ENCODE results near the gene ERC2. TPM values are rescaled to one million over a fixed set of nuclear protein-coding genes. Genes with fewer than 3 reads are reported as not detected.
"Not testable (repeated sequence)": the region's sequence is repeated elsewhere in the genome, so short reads cannot be mapped to it uniquely, and the experiment has no call there.

Gene ERC2
- total RNA-seq, 1 experiment from 2014 or later: 0.90 TPM

GRCh38 chr3:56268616-56269383 is 199.5 kb downstream of the ERC2 start:
- Histone ChIP-seq H3K4me1 (ENCODE audit: insufficient read depth, low read length, poor library complexity, severe bottlenecking) (no peaks in the 10 kb centered on the region), H3K27me3 (replicated peaks; ENCODE audit: insufficient read depth, low read depth, low read length, poor library complexity) (no peaks in the 10 kb centered on the region), H3K27ac (ENCODE audit: low read depth, low read length, poor library complexity, severe bottlenecking) (no peak overlapping the region), H3K36me3 (ENCODE audit: insufficient read depth, low read length, poor library complexity, severe bottlenecking) (no peaks in the 10 kb centered on the region), H3K4me3 (ENCODE audit: low read depth, low read length, poor library complexity, severe bottlenecking) (no peak overlapping the region), H3K9me3 (ENCODE audit: low read depth, low read length, poor library complexity, severe bottlenecking) (no peaks in the 10 kb centered on the region)
- intact Hi-C loops (cut with micrococcal nuclease; ENCODE audit: unreplicated experiment): no loop called here
- TF ChIP-seq EZH2 (IDR thresholded peaks at IDR 0.05; ENCODE audit: borderline replicate concordance, low read depth, low read length, poor library complexity, severe bottlenecking) (no peak), CTCF (conservative IDR thresholded peaks at IDR 0.05; ENCODE audit: low read depth, low read length) (no peak)
- POLR2A ChIA-PET (ENCODE audit: low non-redundant PET): no interaction called here
- CTCF ChIA-PET: no interaction called here
- DNase-seq (ENCODE audit: low spot score): no peak
- BruUV-seq (replicated peaks): no TSS peak

GRCh38 chr3:56261852-56262251 is 206.4 kb downstream of the ERC2 start:
- H3K27ac ChIP-seq (ENCODE audit: low read depth, low read length, poor library complexity, severe bottlenecking); H3K36me3 ChIP-seq (ENCODE audit: insufficient read depth, low read length, poor library complexity, severe bottlenecking); POLR2A ChIA-PET (ENCODE audit: low non-redundant PET); H3K4me3 ChIP-seq (ENCODE audit: low read depth, low read length, poor library complexity, severe bottlenecking); intact Hi-C loops (cut with micrococcal nuclease; ENCODE audit: unreplicated experiment); H3K27me3 ChIP-seq (replicated peaks; ENCODE audit: insufficient read depth, low read depth, low read length, poor library complexity); H3K9me3 ChIP-seq (ENCODE audit: low read depth, low read length, poor library complexity, severe bottlenecking); DNase-seq (ENCODE audit: low spot score); H3K4me1 ChIP-seq (ENCODE audit: insufficient read depth, low read length, poor library complexity, severe bottlenecking); BruUV-seq (replicated peaks): not testable (repeated sequence)
- CTCF ChIA-PET: interaction anchor here (0.6 kb wide), 1 partner anchor 297 kb away, joined by 3 read pairs; no protein-coding TSS in a partner anchor

DNA sequence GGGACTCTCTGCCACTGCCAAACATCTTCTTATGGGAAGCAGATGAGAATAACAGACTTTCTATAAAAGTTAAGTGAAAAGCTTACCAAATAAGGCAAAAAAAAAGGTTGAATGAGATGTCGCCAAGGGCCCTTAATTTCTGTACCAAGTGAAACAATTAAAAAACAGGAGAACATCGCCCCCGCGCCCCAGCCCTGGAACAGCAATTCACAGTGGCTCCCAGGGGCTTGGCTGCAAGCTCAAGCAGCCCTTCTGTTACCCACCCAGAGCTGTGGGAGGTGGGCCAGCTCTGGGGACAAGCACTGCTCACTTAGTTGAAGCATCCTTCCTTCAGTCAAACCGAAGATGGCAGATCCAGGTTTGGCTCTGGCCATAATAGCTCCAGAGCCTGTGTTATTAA is 208.0 kb downstream of the ERC2 start:
- no peaks in the 10 kb centered on the region for H3K36me3 ChIP-seq (ENCODE audit: insufficient read depth, low read length, poor library complexity, severe bottlenecking)
- H3K27ac ChIP-seq (ENCODE audit: low read depth, low read length, poor library complexity, severe bottlenecking): no peak overlapping the region
- no peaks in the 10 kb centered on the region for H3K27me3 ChIP-seq (replicated peaks; ENCODE audit: insufficient read depth, low read depth, low read length, poor library complexity)
- no peaks in the 10 kb centered on the region for H3K9me3 ChIP-seq (ENCODE audit: low read depth, low read length, poor library complexity, severe bottlenecking)
- no TSS peak for BruUV-seq (replicated peaks)
- H3K4me3 ChIP-seq (ENCODE audit: low read depth, low read length, poor library complexity, severe bottlenecking): no peak overlapping the region
- intact Hi-C loops (cut with micrococcal nuclease; ENCODE audit: unreplicated experiment): no loop called here
- H3K4me1 ChIP-seq (ENCODE audit: insufficient read depth, low read length, poor library complexity, severe bottlenecking): no peaks in the 10 kb centered on the region
- no peak for DNase-seq (ENCODE audit: low spot score)
- ChIA-PET POLR2A (ENCODE audit: low non-redundant PET) (no interaction called here), CTCF (no interaction called here)
- no peak for TF ChIP-seq CTCF (conservative IDR thresholded peaks at IDR 0.05; ENCODE audit: low read depth, low read length)

- Histone ChIP-seq H3K4me3 (ENCODE audit: low read depth, low read length, poor library complexity, severe bottlenecking) (no peak overlapping the region), H3K4me1 (ENCODE audit: insufficient read depth, low read length, poor library complexity, severe bottlenecking) (no peaks in the 10 kb centered on the region), H3K27me3 (replicated peaks; ENCODE audit: insufficient read depth, low read depth, low read length, poor library complexity) (no peaks in the 10 kb centered on the region), H3K9me3 (ENCODE audit: low read depth, low read length, poor library complexity, severe bottlenecking) (no peaks in the 10 kb centered on the region), H3K36me3 (ENCODE audit: insufficient read depth, low read length, poor library complexity, severe bottlenecking) (no peaks in the 10 kb centered on the region), H3K27ac (ENCODE audit: low read depth, low read length, poor library complexity, severe bottlenecking) (no peak overlapping the region)
- TF ChIP-seq EZH2 (IDR thresholded peaks at IDR 0.05; ENCODE audit: borderline replicate concordance, low read depth, low read length, poor library complexity, severe bottlenecking) (no peak), CTCF (conservative IDR thresholded peaks at IDR 0.05; ENCODE audit: low read depth, low read length) (no peak)
- POLR2A ChIA-PET (ENCODE audit: low non-redundant PET): no interaction called here
- CTCF ChIA-PET: no interaction called here
- intact Hi-C loops (cut with micrococcal nuclease; ENCODE audit: unreplicated experiment): loop anchor here (10.0 kb wide), 1 partner anchor 1823 kb away; no protein-coding TSS in a partner anchor
- DNase-seq (ENCODE audit: low spot score): no peak
- no TSS peak for BruUV-seq (replicated peaks)
Observed at GRCh38 chr3:56257826-56258225, 210.4 kb downstream of the ERC2 start.

All from A673 (cell line).